HEK293 (cell line): ENCODE results near the gene NCAPG2.

Experiments
- CTCF ChIA-PET: fragments of 350-600 bp; formaldehyde crosslinking; extraction: SDS; loops from one replicate; lab custom pipeline; 2021; ENCODE audit warnings: antibody characterized with exemption; lab: Yijun Ruan, JAX
- POLR2A ChIA-PET: fragments of 300-600 bp; formaldehyde crosslinking; extraction: SDS; loops from one replicate; lab custom pipeline; 2020; ENCODE audit warnings: antibody characterized with exemption, inconsistent platforms; lab: Yijun Ruan, JAX
- H3K27ac ChIP-seq: fragments of 200-500 bp; sonication (Bioruptor generic); 2 replicates; pipeline ENCODE4 v1.5.1; 2014; ENCODE audit warnings: low read depth, low read length, control low read depth, inconsistent platforms; ENCODE audit errors: extremely low read depth
- H3K36me3 ChIP-seq, 2 experiments: fragments of 200-500 bp in 1 of 2; sonication (Bioruptor generic) in 1 of 2; 1 replicate in 1 of 2; 2 replicates in 1 of 2; pipeline ENCODE4 v1.5.1; 2014 to 2017; ENCODE audit warnings: inconsistent platforms in 2 of 2, low read length in 2 of 2; ENCODE audit not compliant: control insufficient read depth in 2 of 2, insufficient read depth in 1 of 2
- H3K4me1 ChIP-seq: fragments of 200-500 bp; sonication (Bioruptor generic); 2 replicates; pipeline ENCODE4 v1.5.1; 2014; ENCODE audit warnings: mild to moderate bottlenecking, low read length, inconsistent platforms; ENCODE audit not compliant: control insufficient read depth, insufficient read depth
- H3K4me3 ChIP-seq: 2 replicates; pipeline ENCODE4 v1.5.1; 2011; ENCODE audit warnings: low read depth, mild to moderate bottlenecking, control low read depth, low read length, moderate library complexity
- H3K9me3 ChIP-seq: fragments of 200-500 bp; sonication (Bioruptor generic); 2 replicates; pipeline ENCODE4 v1.5.1; 2014; ENCODE audit warnings: low read depth, low read length, inconsistent platforms; ENCODE audit not compliant: control insufficient read depth, insufficient read depth
- KLF7 ChIP-seq: fragments of 450-650 bp; formaldehyde crosslinking; IDR thresholded peaks from 2 replicates; pipeline ENCODE4 v1.5.1; 2016; ENCODE audit warnings: missing biosample characterization, missing genetic modification characterization, borderline replicate concordance
- KLF8 ChIP-seq: fragments of 450-650 bp; formaldehyde crosslinking; IDR thresholded peaks from 2 replicates; pipeline ENCODE4 v1.5.1; 2016; ENCODE audit warnings: missing biosample characterization, missing genetic modification characterization
- KLF9 ChIP-seq: fragments of 450-650 bp; formaldehyde crosslinking; IDR thresholded peaks from 2 replicates; pipeline ENCODE4 v1.5.1; 2016; ENCODE audit warnings: missing biosample characterization, missing genetic modification characterization, low read depth
- PBX3 ChIP-seq: sonication (generic); formaldehyde crosslinking; IDR thresholded peaks from 2 replicates; pipeline ENCODE4 v1.8.1; 2022; ENCODE audit warnings: mild to moderate bottlenecking, moderate library complexity, missing genetic modification reagents
- PRDM6 ChIP-seq: fragments of 450-650 bp; formaldehyde crosslinking; IDR thresholded peaks from 2 replicates; pipeline ENCODE4 v1.5.1; 2017; ENCODE audit warnings: missing biosample characterization, missing genetic modification characterization
- RBAK ChIP-seq: fragments of 450-650 bp; formaldehyde crosslinking; IDR thresholded peaks from 2 replicates; pipeline ENCODE4 v1.5.1; 2016; ENCODE audit warnings: missing biosample characterization, missing genetic modification characterization
- SALL2 ChIP-seq: fragments of 450-650 bp; formaldehyde crosslinking; IDR thresholded peaks from 2 replicates; pipeline ENCODE4 v1.5.0; 2017; ENCODE audit warnings: missing biosample characterization, mild to moderate bottlenecking, missing genetic modification characterization, borderline replicate concordance
- ZBTB20 ChIP-seq: fragments of 450-650 bp; formaldehyde crosslinking; IDR thresholded peaks from 2 replicates; pipeline ENCODE4 v1.5.1; 2016; ENCODE audit warnings: missing biosample characterization, missing genetic modification characterization
- ZBTB8A ChIP-seq: fragments of 450-650 bp; formaldehyde crosslinking; IDR thresholded peaks from 2 replicates; pipeline ENCODE4 v1.5.1; 2016; ENCODE audit warnings: missing biosample characterization, missing genetic modification characterization
- ZEB2 ChIP-seq: fragments of 450-650 bp; formaldehyde crosslinking; IDR thresholded peaks from 2 replicates; pipeline ENCODE4 v1.5.1; 2016; ENCODE audit warnings: missing biosample characterization, missing genetic modification characterization
- ZNF132 ChIP-seq: fragments of 450-650 bp; formaldehyde crosslinking; IDR thresholded peaks from 2 replicates; pipeline ENCODE4 v1.5.1; 2017; ENCODE audit warnings: missing biosample characterization, missing genetic modification characterization, borderline replicate concordance
- ZNF140 ChIP-seq: fragments of 450-650 bp; formaldehyde crosslinking; IDR thresholded peaks from 2 replicates; pipeline ENCODE4 v1.5.1; 2016; ENCODE audit warnings: missing biosample characterization, missing genetic modification characterization
- ZNF16 ChIP-seq: fragments of 450-650 bp; formaldehyde crosslinking; IDR thresholded peaks from 2 replicates; pipeline ENCODE4 v1.5.1; 2016; ENCODE audit warnings: low read depth, missing biosample characterization, missing genetic modification characterization
- ZNF184 ChIP-seq: fragments of 450-650 bp; IDR thresholded peaks from 2 replicates; pipeline ENCODE4 v1.5.1; 2018; ENCODE audit warnings: missing biosample characterization, mild to moderate bottlenecking, missing genetic modification characterization
- ZNF26 ChIP-seq: fragments of 450-650 bp; formaldehyde crosslinking; IDR thresholded peaks from 2 replicates; pipeline ENCODE4 v1.5.1; 2016; ENCODE audit warnings: missing biosample characterization, missing genetic modification characterization
- ZNF302 ChIP-seq: fragments of 450-650 bp; formaldehyde crosslinking; IDR thresholded peaks from 2 replicates; pipeline ENCODE4 v1.5.1; 2016; ENCODE audit warnings: missing biosample characterization, missing genetic modification characterization, low read depth
- ZNF704 ChIP-seq: fragments of 450-650 bp; formaldehyde crosslinking; IDR thresholded peaks from 2 replicates; pipeline ENCODE4 v1.5.1; 2016; ENCODE audit warnings: missing biosample characterization, missing genetic modification characterization
- ZNF76 ChIP-seq: fragments of 450-650 bp; formaldehyde crosslinking; IDR thresholded peaks from 2 replicates; pipeline ENCODE4; 2016; ENCODE audit warnings: low read depth, missing biosample characterization, missing genetic modification characterization, borderline replicate concordance
- ZSCAN16 ChIP-seq: fragments of 450-650 bp; formaldehyde crosslinking; IDR thresholded peaks from 2 replicates; pipeline ENCODE4 v1.5.1; 2016; ENCODE audit warnings: missing biosample characterization, missing genetic modification characterization
- ZSCAN23 ChIP-seq: fragments of 450-650 bp; formaldehyde crosslinking; IDR thresholded peaks from 2 replicates; pipeline ENCODE4 v1.5.1; 2016; ENCODE audit warnings: missing biosample characterization, missing genetic modification characterization
- TF ChIP-seq, protein P1 (sequence below): IDR thresholded peaks from 2 replicates; pipeline ENCODE4 v1.6.1; 2011; ENCODE audit warnings: mild to moderate bottlenecking, low read depth, low read length, borderline replicate concordance

NCAPG2 gene

DNA sequence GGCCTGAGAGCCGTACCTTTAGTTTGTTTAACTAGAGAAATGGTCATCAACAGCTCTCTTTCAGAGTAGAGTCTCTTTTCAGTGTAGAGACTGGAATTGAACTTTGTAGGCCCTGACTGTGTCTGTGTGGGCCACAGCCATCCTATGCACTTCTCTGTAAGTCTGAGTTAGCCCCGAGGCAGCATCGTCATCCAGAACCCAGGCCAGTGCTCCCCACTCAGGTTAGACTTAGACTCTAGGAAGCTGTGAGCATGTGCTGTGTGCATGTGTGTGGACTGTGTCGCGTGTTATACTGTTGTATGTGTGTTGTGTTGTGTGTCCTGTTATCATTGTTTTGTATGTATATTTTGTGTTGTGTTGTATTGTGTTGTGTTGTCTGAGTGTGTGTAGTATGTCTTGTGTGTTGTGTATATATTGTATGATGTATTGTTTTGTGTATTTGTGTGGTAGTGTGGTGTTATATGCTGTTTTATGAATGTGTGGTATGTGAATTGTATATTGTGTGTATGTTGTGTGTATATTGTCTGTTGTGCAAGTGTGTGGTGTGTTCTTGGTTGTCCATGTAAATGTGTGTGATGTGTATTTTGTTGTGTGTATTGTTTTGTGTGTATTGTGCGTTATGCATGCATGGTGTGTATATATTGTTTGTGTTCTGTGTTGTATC lies 18.1 kb upstream of the NCAPG2 start:
- Histone ChIP-seq H3K9me3 (no peaks in the 10 kb centered on the region), H3K36me3 (no peaks in the 10 kb centered on the region), H3K4me3 (no peak overlapping the region), H3K4me1 (no peaks in the 10 kb centered on the region), H3K27ac (no peak overlapping the region)
- TF ChIP-seq ZNF132 (no peak), SALL2 (tag by site-specific recombination) (0 out of 2 replicates have a peak, but pooled peaks have one; percentile 21)
- ChIA-PET CTCF (interaction anchor here (0.6 kb wide), 1 partner anchor 163 kb away, joined by 3 read pairs; no protein-coding TSS in a partner anchor), POLR2A (no interaction called here)

GRCh38 chr7:158720112-158720511 lies 15.5 kb upstream of the NCAPG2 start:
- H3K9me3 ChIP-seq = no peaks in the 10 kb centered on the region
- H3K36me3 ChIP-seq = no peaks in the 10 kb centered on the region
- no peak for TF ChIP-seq SALL2 (tag by site-specific recombination)
- TF ChIP-seq PRDM6 (tag by site-specific recombination) = no peak
- no peak for TF ChIP-seq RBAK (tag by site-specific recombination)
- no peak for TF ChIP-seq ZNF16 (tag by site-specific recombination)
- TF ChIP-seq KLF8 (tag by site-specific recombination) = no peak
- no peak for TF ChIP-seq ZEB2 (tag by site-specific recombination)
- no peak for TF ChIP-seq KLF7 (tag by site-specific recombination)
- no peak for TF ChIP-seq PBX3 (CRISPR knock-in tag)
- TF ChIP-seq ZNF302 = no peak
- TF ChIP-seq ZSCAN23 (tag by site-specific recombination) = no peak
- TF ChIP-seq ZSCAN16 (tag by site-specific recombination) = no peak
- TF ChIP-seq ZBTB8A (tag by site-specific recombination) = no peak
- TF ChIP-seq ZBTB20 = no peak
- TF ChIP-seq ZNF704 (tag by site-specific recombination) = no peak
- no peak for TF ChIP-seq ZNF140 (tag by site-specific recombination)
- TF ChIP-seq ZNF76 (tag by site-specific recombination) = no peak
- no peak for TF ChIP-seq KLF9 (tag by site-specific recombination)
- no peak for TF ChIP-seq ZNF26 (tag by site-specific recombination)
- TF ChIP-seq, protein P1, sequence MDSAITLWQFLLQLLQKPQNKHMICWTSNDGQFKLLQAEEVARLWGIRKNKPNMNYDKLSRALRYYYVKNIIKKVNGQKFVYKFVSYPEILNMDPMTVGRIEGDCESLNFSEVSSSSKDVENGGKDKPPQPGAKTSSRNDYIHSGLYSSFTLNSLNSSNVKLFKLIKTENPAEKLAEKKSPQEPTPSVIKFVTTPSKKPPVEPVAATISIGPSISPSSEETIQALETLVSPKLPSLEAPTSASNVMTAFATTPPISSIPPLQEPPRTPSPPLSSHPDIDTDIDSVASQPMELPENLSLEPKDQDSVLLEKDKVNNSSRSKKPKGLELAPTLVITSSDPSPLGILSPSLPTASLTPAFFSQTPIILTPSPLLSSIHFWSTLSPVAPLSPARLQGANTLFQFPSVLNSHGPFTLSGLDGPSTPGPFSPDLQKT = no peak
- TF ChIP-seq ZNF184 (tag by site-specific recombination) = no peak
- TF ChIP-seq, all 188 proteins: peak for 0
- ChIA-PET CTCF (interaction anchor here (0.6 kb wide), 1 partner anchor 153 kb away, joined by 3 read pairs; no protein-coding TSS in a partner anchor), POLR2A (interaction anchor here (1.0 kb wide), 1 partner anchor 15 kb away, joined by 4 read pairs; the partner anchor contains the start of gene NCAPG2)
- Histone ChIP-seq H3K4me1 (no peaks in the 10 kb centered on the region), H3K27ac (no peak overlapping the region), H3K4me3 (no peak overlapping the region)
